Keratinocyte (primary cell): ENCODE measurements around the gene TXN2. TPM values are rescaled to one million over a fixed set of nuclear protein-coding genes. Genes with fewer than 3 reads are reported as not detected.
"Not testable (repeated sequence)": the region's sequence is repeated elsewhere in the genome, so short reads cannot be mapped to it uniquely, and the experiment has no call there.

Experiments used
- DNase-seq: peaks from one replicate; pipeline ENCODE4 v3.0.0-alpha.2; 2011; ENCODE audit warnings: low read depth, missing footprints, low spot score
- FAIRE-seq: peaks from 2 replicates; lab custom pipeline; 2011; peaks lifted over from hg19 to GRCh38; lab: Jason Lieb, UNC
- H2AFZ ChIP-seq: 2 replicates; pipeline ENCODE4 v1.6.0; 2012; ENCODE audit warnings: low read length, control low read depth, inconsistent platforms; ENCODE audit not compliant: control insufficient read depth
- H3K27ac ChIP-seq: 2 replicates; pipeline ENCODE4 v1.5.1; 2011; ENCODE audit warnings: low read length; ENCODE audit not compliant: control insufficient read depth, insufficient read depth
- H3K27me3 ChIP-seq: 3 replicates; pipeline ENCODE4 v1.6.0; 2011; ENCODE audit warnings: low read length; ENCODE audit not compliant: control insufficient read depth, insufficient read depth; ENCODE audit errors: extremely low read depth
- H3K36me3 ChIP-seq, 2 experiments: 2 replicates in 1 of 2; 3 replicates in 1 of 2; pipeline ENCODE4 v1.5.1; 2011; ENCODE audit warnings: low read length in 2 of 2, mild to moderate bottlenecking in 1 of 2; ENCODE audit not compliant: control insufficient read depth in 2 of 2, insufficient read depth in 2 of 2; ENCODE audit errors: extremely low read depth in 1 of 2
- H3K4me1 ChIP-seq: 3 replicates; pipeline ENCODE4 v1.5.1; 2011; ENCODE audit warnings: low read length; ENCODE audit not compliant: control insufficient read depth, insufficient read depth; ENCODE audit errors: extremely low read depth
- H3K4me2 ChIP-seq: 3 replicates; pipeline ENCODE4 v1.6.0; 2011; ENCODE audit warnings: low read depth, low read length; ENCODE audit not compliant: control insufficient read depth, insufficient read depth; ENCODE audit errors: extremely low read depth
- H3K4me3 ChIP-seq, 3 experiments: fragments of 200-600 bp in 1 of 3; sonication (generic) in 1 of 3; 2 replicates in 2 of 3; 3 replicates in 1 of 3; pipeline ENCODE4 v1.5.1; 2011 to 2016; ENCODE audit warnings: low read length in 3 of 3, mild to moderate bottlenecking in 3 of 3, control low read depth in 2 of 3, inconsistent platforms in 1 of 3, low read depth in 1 of 3, mixed read lengths in 1 of 3, mixed run types in 1 of 3, moderate library complexity in 1 of 3; ENCODE audit not compliant: control insufficient read depth in 2 of 3, insufficient read depth in 2 of 3; ENCODE audit errors: extremely low read depth in 1 of 3
- H3K79me2 ChIP-seq: 2 replicates; pipeline ENCODE4 v1.6.0; 2012; ENCODE audit warnings: low read length; ENCODE audit not compliant: control insufficient read depth, insufficient read depth
- H3K9ac ChIP-seq: 3 replicates; pipeline ENCODE4 v1.6.0; 2011; ENCODE audit warnings: low read length; ENCODE audit not compliant: control insufficient read depth, insufficient read depth; ENCODE audit errors: extremely low read depth
- H3K9me1 ChIP-seq: 3 replicates; pipeline ENCODE4 v1.6.0; 2011; ENCODE audit warnings: low read length; ENCODE audit not compliant: control insufficient read depth, insufficient read depth; ENCODE audit errors: extremely low read depth
- H3K9me3 ChIP-seq: 2 replicates; pipeline ENCODE4 v1.5.1; 2012; ENCODE audit warnings: low read depth, low read length; ENCODE audit not compliant: control insufficient read depth
- H4K20me1 ChIP-seq: 3 replicates; pipeline ENCODE4 v1.6.0; 2011; ENCODE audit warnings: low read length; ENCODE audit not compliant: control insufficient read depth, insufficient read depth; ENCODE audit errors: extremely low read depth
- EZH2 ChIP-seq: IDR thresholded peaks from one replicate; pipeline ENCODE4 v1.6.1; 2012; ENCODE audit warnings: inconsistent platforms, mild to moderate bottlenecking, low read length, moderate library complexity
- dilution Hi-C: fragments of 300-500 bp; cut with MboI; formaldehyde crosslinking; loops from one replicate; pipeline ENCODE4 v1.7.0; 2020; ENCODE audit warnings: low sequenced_read_pairs; ENCODE audit not compliant: extremely low pct_ligation_motif_present
- polyA plus RNA-seq, 5 experiments: library from polyadenylated mRNA; depleted of rRNA in 3 of 5; stranded (reverse) in 3 of 5; stranded (forward) in 1 of 5; unstranded in 1 of 5; fragments of >200 nt; gene quantifications; 1 replicate in 1 of 5; 2 replicates in 3 of 5; 3 replicates in 1 of 5; pipeline versions ENCODE4 v1.2.1 to v1.2.3, GENCODE V29; 2011 to 2012; ENCODE audit warnings: missing spikeins in 2 of 5, low read depth in 1 of 5, low replicate concordance in 1 of 5
- TF ChIP-seq, protein P1 (sequence below), 3 experiments: IDR thresholded peaks in 1 of 3; conservative IDR thresholded peaks in 1 of 3; optimal IDR thresholded peaks in 1 of 3; 2 replicates in 2 of 3; 3 replicates in 1 of 3; pipeline versions ENCODE3 to v1.5.1; 2011; ENCODE audit warnings: low read length in 3 of 3, mild to moderate bottlenecking in 3 of 3, moderate library complexity in 2 of 3, control low read depth in 1 of 3, inconsistent platforms in 1 of 3; ENCODE audit not compliant: insufficient read depth in 2 of 3; ENCODE audit errors: extremely low read depth in 1 of 3

Gene TXN2
- polyA plus RNA-seq, 1 donor (not counting 4 experiments of a cell fraction or from before 2014, with no cell fraction given), result 95.9 TPM

DNA sequence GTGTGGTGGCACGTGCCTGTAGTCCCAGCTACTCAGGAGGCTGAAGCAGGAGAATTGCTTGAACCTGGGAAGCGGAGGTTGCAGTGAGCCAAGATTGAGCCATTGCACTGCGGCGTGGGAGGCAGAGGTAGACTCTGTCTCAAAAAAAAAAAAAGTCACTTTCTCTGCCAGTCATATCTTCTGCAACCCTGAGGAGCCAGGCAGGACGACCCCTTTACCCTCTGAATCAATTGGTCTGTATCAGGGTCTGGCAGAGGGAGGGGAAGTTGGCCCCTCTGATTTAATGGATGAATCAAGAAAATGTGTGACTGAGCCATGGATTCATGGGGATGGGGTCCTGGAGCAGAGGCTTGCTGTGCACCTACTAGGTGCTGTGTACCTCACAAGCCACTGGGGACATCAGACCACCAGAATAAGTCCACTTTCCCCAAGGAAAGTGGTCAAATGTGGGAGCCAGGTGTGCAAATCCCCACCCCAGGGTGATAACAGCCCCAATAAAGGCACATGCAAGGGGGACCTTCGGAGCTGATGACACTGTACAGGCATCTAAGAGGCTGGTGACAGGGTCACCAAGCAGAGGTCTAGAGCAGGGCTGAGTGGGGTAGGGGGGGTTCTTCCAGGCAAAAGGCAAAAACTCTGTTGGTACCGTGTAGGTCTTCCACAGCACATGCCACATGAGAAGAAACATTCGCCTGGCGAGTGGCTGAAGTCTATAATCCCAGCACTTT lies 29.0 kb downstream of the TXN2 start:
- Histone ChIP-seq H4K20me1 (no peaks in the 10 kb centered on the region), H3K4me2 (no peak overlapping the region), H3K4me3 (no peak overlapping the region), H3K27ac (no peak overlapping the region), H3K36me3 (no peaks in the 10 kb centered on the region), H3K27me3 (no peaks in the 10 kb centered on the region), H3K79me2 (no peaks in the 10 kb centered on the region), H3K9ac (no peak overlapping the region), H3K9me3 (no peaks in the 10 kb centered on the region), H3K4me1 (peaks cover 20% of the 10 kb centered on the region), H3K9me1 (no peaks in the 10 kb centered on the region), H2AFZ (no peak overlapping the region)
- dilution Hi-C loops, result no loop called here
- no peak for TF ChIP-seq EZH2
- TF ChIP-seq, protein P1, sequence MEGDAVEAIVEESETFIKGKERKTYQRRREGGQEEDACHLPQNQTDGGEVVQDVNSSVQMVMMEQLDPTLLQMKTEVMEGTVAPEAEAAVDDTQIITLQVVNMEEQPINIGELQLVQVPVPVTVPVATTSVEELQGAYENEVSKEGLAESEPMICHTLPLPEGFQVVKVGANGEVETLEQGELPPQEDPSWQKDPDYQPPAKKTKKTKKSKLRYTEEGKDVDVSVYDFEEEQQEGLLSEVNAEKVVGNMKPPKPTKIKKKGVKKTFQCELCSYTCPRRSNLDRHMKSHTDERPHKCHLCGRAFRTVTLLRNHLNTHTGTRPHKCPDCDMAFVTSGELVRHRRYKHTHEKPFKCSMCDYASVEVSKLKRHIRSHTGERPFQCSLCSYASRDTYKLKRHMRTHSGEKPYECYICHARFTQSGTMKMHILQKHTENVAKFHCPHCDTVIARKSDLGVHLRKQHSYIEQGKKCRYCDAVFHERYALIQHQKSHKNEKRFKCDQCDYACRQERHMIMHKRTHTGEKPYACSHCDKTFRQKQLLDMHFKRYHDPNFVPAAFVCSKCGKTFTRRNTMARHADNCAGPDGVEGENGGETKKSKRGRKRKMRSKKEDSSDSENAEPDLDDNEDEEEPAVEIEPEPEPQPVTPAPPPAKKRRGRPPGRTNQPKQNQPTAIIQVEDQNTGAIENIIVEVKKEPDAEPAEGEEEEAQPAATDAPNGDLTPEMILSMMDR (optimal IDR thresholded peaks at IDR 0.05 in 1 of 3, IDR thresholded peaks at IDR 0.05 in 1 of 3, conservative IDR thresholded peaks at IDR 0.05 in 1 of 3; ENCODE audit: extremely low read depth in 1 of 3, insufficient read depth in 2 of 3, low read length in 3 of 3), result no peak
- no peak for FAIRE-seq
- DNase-seq, result no peak

DNA sequence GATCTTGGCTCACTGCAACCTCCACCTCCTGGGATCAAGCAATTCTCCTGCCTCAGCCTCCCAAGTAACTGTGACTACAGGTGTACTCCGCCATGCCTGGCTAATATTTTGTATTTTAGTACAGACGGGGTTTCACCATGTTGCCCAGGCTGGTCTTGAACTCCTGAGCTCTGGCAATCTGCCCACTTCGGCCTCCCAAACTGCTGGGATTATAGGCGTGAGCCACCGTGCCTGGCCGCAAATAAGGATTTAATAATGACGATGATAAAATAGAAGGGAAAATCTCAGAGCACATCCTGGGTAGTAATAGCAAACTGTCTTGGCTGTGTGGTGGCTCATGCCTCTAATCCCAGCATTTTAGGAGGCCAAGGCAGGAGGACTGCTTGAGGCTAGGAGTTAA lies 30.5 kb downstream of the TXN2 start:
- H3K27ac ChIP-seq, DNase-seq, H3K9me3 ChIP-seq, dilution Hi-C loops, H4K20me1 ChIP-seq, H3K79me2 ChIP-seq, FAIRE-seq, H3K9me1 ChIP-seq, H3K4me3 ChIP-seq, H3K27me3 ChIP-seq, H3K9ac ChIP-seq, H3K36me3 ChIP-seq, H2AFZ ChIP-seq, H3K4me2 ChIP-seq: not testable (repeated sequence)
- peaks cover 20% of the 10 kb centered on the region for H3K4me1 ChIP-seq
